NCI-H1436 treated with DMSO at 0.1 percent for 48 hours (cell line): ENCODE measurements around the gene ITGB3BP.

Experiments
- DNase-seq: peaks from one replicate; lab custom pipeline; 2025; lab: John Stamatoyannopoulos, UW

ITGB3BP gene

GRCh38 chr1:63418101-63418500, 104.9 kb downstream of the ITGB3BP start:
- no peak for DNase-seq

GRCh38 chr1:63414691-63415365, 108.2 kb downstream of the ITGB3BP start:
- DNase-seq, result no peak

DNA sequence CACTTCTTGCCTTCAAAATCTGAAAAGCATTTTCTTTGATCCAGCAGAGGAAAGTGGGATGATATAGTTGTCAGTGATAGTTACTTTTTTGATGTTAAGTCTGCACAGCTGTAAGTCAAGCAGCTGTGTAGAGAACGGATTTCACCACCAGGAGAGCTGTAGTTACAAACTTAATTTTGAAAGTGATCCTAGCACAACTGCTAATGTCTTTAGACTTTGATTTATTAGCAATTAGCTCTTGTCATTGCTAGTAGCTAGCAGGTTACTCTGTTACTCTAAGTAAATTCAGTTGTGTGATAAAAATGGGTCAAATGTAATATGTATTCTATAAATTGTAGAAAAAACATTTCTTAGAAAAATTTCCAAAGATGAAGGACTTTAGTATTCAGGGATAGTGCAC, 109.6 kb downstream of the ITGB3BP start:
- no peak for DNase-seq

DNA sequence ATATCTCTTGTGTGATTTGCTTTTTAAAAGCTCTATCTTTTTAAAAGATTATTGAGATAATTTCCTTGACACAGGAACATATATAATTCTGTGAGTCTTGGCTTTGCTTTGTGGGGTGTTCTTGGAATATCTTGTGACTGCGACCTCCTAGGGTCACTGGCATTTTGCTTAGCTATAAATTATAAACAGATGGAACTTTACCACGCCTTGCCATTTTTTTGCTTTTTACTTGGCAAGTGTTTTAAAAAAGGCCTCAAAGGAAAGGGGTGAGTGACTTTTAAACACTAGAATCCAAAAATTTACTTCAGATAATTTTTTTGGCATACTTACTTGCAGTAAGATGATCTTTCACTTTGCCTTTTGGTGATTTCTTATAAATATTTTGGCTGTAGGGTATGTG, 112.0 kb downstream of the ITGB3BP start:
- DNase-seq, result no peak

GRCh38 chr1:63408331-63408730, 114.7 kb downstream of the ITGB3BP start:
- DNase-seq, result no peak

DNA sequence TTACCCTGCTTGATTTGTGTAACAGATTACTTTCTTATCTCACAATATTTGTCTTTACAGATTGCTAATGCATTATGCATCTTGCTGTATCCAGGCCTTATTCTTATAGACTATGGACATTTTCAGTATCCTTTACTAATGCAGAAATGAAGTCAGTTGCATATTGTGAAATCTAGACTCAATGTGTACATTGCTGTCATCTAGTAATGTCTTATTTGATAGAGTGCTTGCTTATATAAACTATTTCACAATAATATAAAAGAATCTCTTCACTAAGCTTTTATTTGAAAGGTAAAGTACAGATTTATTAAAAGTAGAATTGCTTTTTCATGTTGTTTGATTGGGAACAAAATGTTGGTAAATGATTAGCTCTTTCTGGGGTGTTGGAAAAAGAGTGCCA, 116.0 kb downstream of the ITGB3BP start:
- no peak for DNase-seq

- no peak for DNase-seq
Observed at GRCh38 chr1:63405987-63406386, 117.0 kb downstream of the ITGB3BP start.

DNA sequence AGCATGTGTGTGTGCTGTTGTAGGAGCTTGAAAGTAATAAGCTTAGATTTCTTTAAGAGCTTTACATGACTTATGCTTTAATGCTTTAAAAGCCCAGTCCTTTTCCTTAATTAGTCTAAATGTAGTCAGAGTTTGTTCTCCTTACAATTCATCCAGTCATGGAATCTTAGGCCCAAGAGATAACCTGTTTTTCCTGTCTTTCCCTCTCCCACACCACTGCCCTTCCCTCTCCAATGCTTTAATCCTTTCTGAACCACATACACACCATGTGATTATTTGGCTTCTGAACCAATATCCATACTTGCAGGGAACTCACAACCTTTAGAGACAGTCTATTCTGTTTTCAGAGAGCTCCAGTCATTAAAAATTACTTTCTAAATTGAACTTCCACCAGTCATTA, 118.0 kb downstream of the ITGB3BP start:
- DNase-seq, result no peak

GRCh38 chr1:63403386-63403785, 119.6 kb downstream of the ITGB3BP start:
- DNase-seq, result no peak

DNA sequence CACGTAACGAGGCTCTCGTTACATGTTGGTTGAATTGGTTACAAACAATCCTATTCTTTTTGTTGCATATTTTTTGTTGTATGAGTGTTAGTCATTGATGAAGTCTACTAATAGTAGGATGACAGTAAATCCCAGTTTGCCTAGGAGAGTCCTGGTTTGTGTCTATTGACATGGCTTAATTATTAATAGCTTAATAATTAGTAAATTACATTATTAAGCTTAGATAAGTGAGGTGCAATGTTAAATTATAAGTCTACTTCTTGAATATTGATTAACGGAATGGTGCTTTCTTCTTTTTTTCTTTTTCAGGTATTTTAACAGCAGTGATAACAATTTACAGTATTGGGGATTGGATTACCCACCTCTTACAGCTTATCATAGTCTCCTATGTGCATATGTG, 121.1 kb downstream of the ITGB3BP start:
- no peak for DNase-seq
